HCT116 (cell line): Measurements from ENCODE around the gene KMT2C. TPM values are rescaled to one million over a fixed set of nuclear protein-coding genes. Genes with fewer than 3 reads are reported as not detected.

Source experiments
- ATAC-seq: fragments of 200-7000 bp; cut with Tn5 transposase; 2 replicates; pipeline ENCODE4 v1.9.1; 2020; ENCODE audit warnings: mild to moderate bottlenecking, moderate library complexity
- BruUV-seq: library from RNA; stranded (reverse); fragments of 400-500 nt; replicated peaks from 2 replicates; lab custom pipeline; 2021; lab: Mats Ljungman, UMichigan
- CTCF ChIA-PET: fragments of 300-600 bp; sonication (Branson Sonifier 250); formaldehyde crosslinking; loops from one replicate; lab custom pipeline; 2021; ENCODE audit warnings: antibody characterized with exemption; lab: Charles Lee
- POLR2A ChIA-PET: fragments of 300-600, 350-600 bp; sonication (Branson Sonifier 250); formaldehyde crosslinking; loops from one replicate; lab custom pipeline; 2021; ENCODE audit warnings: antibody characterized with exemption; lab: Charles Lee
- RAD21 ChIA-PET, 2 experiments: fragments of 300-600 bp; sonication (Branson Sonifier 250); formaldehyde crosslinking; loops; one replicate each; lab custom pipeline; 2023; ENCODE audit warnings: low total read pairs in 2 of 2; ENCODE audit not compliant: uncharacterized antibody in 2 of 2, unreplicated experiment in 2 of 2, low non-redundant PET in 1 of 2; lab: Charles Lee
- DNase-seq: peaks from one replicate; pipeline ENCODE4 v3.0.0-alpha.2; 2010; ENCODE audit warnings: low read depth, low spot score
- H2AFZ ChIP-seq: fragments of 200-600 bp; shearing (Covaris generic), sonication (generic); 2 replicates; pipeline ENCODE4 v1.6.1; 2017; ENCODE audit warnings: low read depth, mixed run types, mixed read lengths, antibody characterized with exemption, low read length; ENCODE audit not compliant: poor library complexity, severe bottlenecking
- H3K27ac ChIP-seq: 2 replicates; pipeline ENCODE4 v1.5.1; 2012; ENCODE audit warnings: low read depth, low read length
- H3K27me3 ChIP-seq: fragments of 200-600 bp; sonication (generic); 2 replicates; pipeline ENCODE4 v1.6.1; 2016; ENCODE audit warnings: mixed run types, low read length, mixed read lengths; ENCODE audit not compliant: insufficient read depth
- H3K36me3 ChIP-seq, 2 experiments: fragments of 200-500 bp in 1 of 2; fragments of 200-600 bp in 1 of 2; sonication (Bioruptor generic) in 1 of 2; sonication (generic) in 1 of 2; 2 replicates each; pipeline versions ENCODE4 v1.5.1 to v1.6.1; 2014 to 2016; ENCODE audit warnings: low read length in 2 of 2, inconsistent platforms in 1 of 2, mixed read lengths in 1 of 2, mixed run types in 1 of 2; ENCODE audit not compliant: insufficient read depth in 2 of 2, control insufficient read depth in 1 of 2
- H3K4me1 ChIP-seq, 2 experiments: fragments of 200-600 bp in 1 of 2; sonication (generic) in 1 of 2; 2 replicates each; pipeline versions ENCODE4 v1.5.1 to v1.6.1; 2012 to 2017; ENCODE audit warnings: low read length in 2 of 2, inconsistent platforms in 1 of 2, mild to moderate bottlenecking in 1 of 2, mixed read lengths in 1 of 2, mixed run types in 1 of 2, moderate library complexity in 1 of 2; ENCODE audit not compliant: insufficient read depth in 2 of 2, control insufficient read depth in 1 of 2
- H3K4me2 ChIP-seq: fragments of 200-600 bp; sonication (generic); 2 replicates; pipeline ENCODE4 v1.6.1; 2017; ENCODE audit warnings: mixed run types, low read length, mixed read lengths
- H3K4me3 ChIP-seq, 2 experiments: fragments of 200-600 bp in 1 of 2; sonication (generic) in 1 of 2; replicated peaks in 1 of 2; 2 replicates each; pipeline ENCODE4 v1.5.1; 2011 to 2016; ENCODE audit warnings: low read length in 2 of 2, control low read depth in 1 of 2, low read depth in 1 of 2, mild to moderate bottlenecking in 1 of 2, mixed read lengths in 1 of 2, mixed run types in 1 of 2
- H3K79me2 ChIP-seq: fragments of 200-600 bp; sonication (generic); 2 replicates; pipeline ENCODE4 v1.6.1; 2017; ENCODE audit warnings: mild to moderate bottlenecking, mixed run types, low read length, moderate library complexity, mixed read lengths; ENCODE audit not compliant: insufficient read depth
- H3K9ac ChIP-seq: fragments of 200-600 bp; sonication (generic); 2 replicates; pipeline ENCODE4 v1.6.1; 2016; ENCODE audit warnings: low read length, mixed read lengths
- H3K9me2 ChIP-seq: fragments of 200-600 bp; sonication (generic), shearing (Covaris generic); 2 replicates; pipeline ENCODE4 v1.6.1; 2017; ENCODE audit warnings: mixed run types, mild to moderate bottlenecking, moderate library complexity; ENCODE audit not compliant: insufficient read depth
- H3K9me3 ChIP-seq, 2 experiments: fragments of 200-500 bp in 1 of 2; fragments of 200-600 bp in 1 of 2; sonication (Bioruptor generic) in 1 of 2; sonication (generic) in 1 of 2; 2 replicates each; pipeline ENCODE4 v1.6.1; 2014 to 2017; ENCODE audit warnings: low read length in 2 of 2, mixed read lengths in 2 of 2, inconsistent platforms in 1 of 2, low read depth in 1 of 2, mild to moderate bottlenecking in 1 of 2, mixed run types in 1 of 2, moderate library complexity in 1 of 2; ENCODE audit not compliant: control insufficient read depth in 1 of 2, insufficient read depth in 1 of 2
- H4K20me1 ChIP-seq: fragments of 200-600 bp; sonication (generic), shearing (Covaris generic); 2 replicates; pipeline ENCODE4 v1.6.1; 2017; ENCODE audit warnings: mixed run types, mild to moderate bottlenecking, moderate library complexity; ENCODE audit not compliant: insufficient read depth
- CBX3 ChIP-seq: IDR thresholded peaks from 2 replicates; pipeline ENCODE4 v1.6.1; 2012; ENCODE audit warnings: low read depth
- EGR1 ChIP-seq: IDR thresholded peaks from 2 replicates; pipeline ENCODE4 v1.6.1; 2012; ENCODE audit warnings: low read depth
- SIN3A ChIP-seq: IDR thresholded peaks from 2 replicates; pipeline ENCODE4 v1.6.1; 2012; ENCODE audit warnings: low read depth
- SP1 ChIP-seq: IDR thresholded peaks from 2 replicates; pipeline ENCODE4 v1.6.1; 2012; ENCODE audit warnings: low read depth
- YY1 ChIP-seq: IDR thresholded peaks from 2 replicates; pipeline ENCODE4 v1.6.1; 2011; ENCODE audit warnings: low read length, low read depth, moderate library complexity, mild to moderate bottlenecking; ENCODE audit not compliant: insufficient replicate concordance; ENCODE audit errors: extremely low read depth
- intact Hi-C: fragments of 100-400 bp; cut with micrococcal nuclease; formaldehyde crosslinking; loops from 2 replicates; pipeline ENCODE4 v1.10.0; 2022
- total RNA-seq: library from RNA; stranded (reverse); gene quantifications from one replicate; pipeline ENCODE4 v1.2.1, GENCODE V29; 2021; ENCODE audit not compliant: unreplicated experiment
- TF ChIP-seq, protein P1 (sequence below), 3 experiments: fragments of 200-600 bp in 1 of 3; sonication (generic) in 1 of 3; IDR thresholded peaks in 2 of 3; conservative IDR thresholded peaks in 1 of 3; 2 replicates each; pipeline ENCODE4 v1.5.1; 2012 to 2017; ENCODE audit warnings: low read depth in 2 of 3, low read length in 2 of 3, antibody characterized with exemption in 1 of 3, borderline replicate concordance in 1 of 3, control low read depth in 1 of 3, mild to moderate bottlenecking in 1 of 3, mixed read lengths in 1 of 3, mixed run types in 1 of 3, moderate library complexity in 1 of 3; ENCODE audit not compliant: insufficient read depth in 1 of 3

Gene KMT2C
- total RNA-seq, 1 experiment from 2014 or later: 22.9 TPM

DNA sequence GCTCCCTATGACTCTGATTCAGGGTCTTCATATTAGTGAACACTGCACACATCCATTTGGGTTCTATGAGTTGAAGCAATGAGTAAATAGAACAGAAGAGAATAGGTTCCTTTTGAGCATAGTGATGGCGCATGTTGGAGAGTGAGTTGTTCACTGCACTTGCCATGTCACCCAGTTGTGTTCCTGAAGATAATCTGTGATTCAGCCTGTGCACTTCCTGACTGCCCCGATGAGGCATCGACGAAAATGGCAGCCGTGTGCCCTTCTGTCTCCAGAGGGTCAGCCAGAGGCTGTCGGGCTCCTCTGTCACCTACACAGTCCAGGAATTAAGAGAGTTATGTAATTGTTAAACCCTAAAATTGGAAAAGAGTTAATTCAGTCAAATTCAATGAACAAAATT lies 315.6 kb downstream of the KMT2C start (continued):
- TF ChIP-seq CBX3: no peak
- TF ChIP-seq SIN3A: no peak
- no peak for TF ChIP-seq SP1
- TF ChIP-seq, all 23 proteins: peak for 0

DNA sequence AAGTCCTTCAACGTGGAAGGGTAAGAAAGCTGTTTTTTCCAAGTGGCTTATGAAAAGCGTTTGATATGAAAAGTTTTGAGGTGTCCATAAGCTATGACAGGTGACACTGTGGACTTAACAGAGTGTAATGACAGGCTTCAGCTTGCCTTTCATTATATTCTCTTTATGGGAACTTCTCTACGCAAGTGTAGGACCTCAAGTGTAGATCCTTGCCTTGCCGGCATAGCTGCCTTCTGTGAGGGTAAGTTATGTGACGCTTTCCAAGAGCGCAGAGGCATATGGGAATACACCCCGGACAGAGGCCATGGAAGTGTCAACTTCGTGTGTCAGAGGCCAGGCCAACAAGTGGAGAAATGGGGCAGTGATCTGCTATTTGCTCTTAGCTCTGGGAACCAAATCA lies 318.4 kb downstream of the KMT2C start:
- Histone ChIP-seq H3K9ac (no peak overlapping the region), H3K27ac (no peak overlapping the region), H3K4me1 (no peaks in the 10 kb centered on the region), H3K4me3 (no peak overlapping the region), H3K4me2 (no peak overlapping the region), H3K36me3 (peaks cover 18 to 24% of the 10 kb centered on the region in 2 experiments; a peak in 3 of 4 replicates), H2AFZ (no peak overlapping the region), H3K79me2 (no peaks in the 10 kb centered on the region), H3K9me3 (no peaks in the 10 kb centered on the region), H3K9me2 (no peaks in the 10 kb centered on the region), H3K27me3 (no peaks in the 10 kb centered on the region), H4K20me1 (no peaks in the 10 kb centered on the region)
- ATAC-seq (no peak), DNase-seq (no peak)
- no TSS peak for BruUV-seq
- ChIA-PET RAD21 (no interaction called here), POLR2A (no interaction called here), CTCF (no interaction called here)
- TF ChIP-seq, protein P1, sequence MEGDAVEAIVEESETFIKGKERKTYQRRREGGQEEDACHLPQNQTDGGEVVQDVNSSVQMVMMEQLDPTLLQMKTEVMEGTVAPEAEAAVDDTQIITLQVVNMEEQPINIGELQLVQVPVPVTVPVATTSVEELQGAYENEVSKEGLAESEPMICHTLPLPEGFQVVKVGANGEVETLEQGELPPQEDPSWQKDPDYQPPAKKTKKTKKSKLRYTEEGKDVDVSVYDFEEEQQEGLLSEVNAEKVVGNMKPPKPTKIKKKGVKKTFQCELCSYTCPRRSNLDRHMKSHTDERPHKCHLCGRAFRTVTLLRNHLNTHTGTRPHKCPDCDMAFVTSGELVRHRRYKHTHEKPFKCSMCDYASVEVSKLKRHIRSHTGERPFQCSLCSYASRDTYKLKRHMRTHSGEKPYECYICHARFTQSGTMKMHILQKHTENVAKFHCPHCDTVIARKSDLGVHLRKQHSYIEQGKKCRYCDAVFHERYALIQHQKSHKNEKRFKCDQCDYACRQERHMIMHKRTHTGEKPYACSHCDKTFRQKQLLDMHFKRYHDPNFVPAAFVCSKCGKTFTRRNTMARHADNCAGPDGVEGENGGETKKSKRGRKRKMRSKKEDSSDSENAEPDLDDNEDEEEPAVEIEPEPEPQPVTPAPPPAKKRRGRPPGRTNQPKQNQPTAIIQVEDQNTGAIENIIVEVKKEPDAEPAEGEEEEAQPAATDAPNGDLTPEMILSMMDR (IDR thresholded peaks at IDR 0.05 in 2 of 3, conservative IDR thresholded peaks at IDR 0.05 in 1 of 3; ENCODE audit: borderline replicate concordance in 1 of 3, insufficient read depth in 1 of 3, low read depth in 2 of 3, low read length in 2 of 3): no peak
- TF ChIP-seq EGR1 (no peak), YY1 (no peak)
- intact Hi-C loops: no loop called here
